Erythroblast (primary cell): ENCODE results near the gene ADAT2.

Experiments used
- GATA1 ChIP-seq: IDR thresholded peaks from 2 replicates; pipeline ENCODE4 v1.6.1; 2011; ENCODE audit warnings: low read depth, mild to moderate bottlenecking, control low read depth, low read length, moderate library complexity
- POLR2A ChIP-seq: IDR thresholded peaks from 2 replicates; pipeline ENCODE4 v1.6.1; 2011; ENCODE audit warnings: mild to moderate bottlenecking, low read length

DNA sequence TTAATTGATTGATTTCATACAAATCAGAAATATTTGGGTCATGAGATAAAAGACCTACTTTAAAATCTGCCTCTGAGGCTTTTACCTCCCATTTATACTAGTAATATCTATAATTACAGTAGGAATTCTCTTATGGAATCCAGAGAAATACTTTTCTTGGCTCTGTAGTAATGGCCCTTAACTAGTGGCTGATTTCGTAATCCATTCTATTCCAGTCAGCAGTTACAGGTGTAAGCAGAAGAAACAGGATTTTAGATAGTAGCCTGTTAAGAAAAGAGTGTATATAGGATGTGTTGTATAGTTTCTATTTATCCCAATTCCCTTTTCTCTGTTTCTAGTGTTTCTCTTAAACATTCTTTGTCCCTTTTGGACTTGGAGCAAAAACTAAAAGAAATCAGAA lies 21.3 kb upstream of the ADAT2 start:
- TF ChIP-seq POLR2A = no peak
- TF ChIP-seq GATA1 = no peak
